Neural cell (in vitro differentiated cells): ENCODE results near the gene MYF6. TPM values are rescaled to one million over a fixed set of nuclear protein-coding genes. Genes with fewer than 3 reads are reported as not detected.

Experiments
- H2AFZ ChIP-seq: fragments of 200-600, 300-800 bp; sonication (generic), shearing (Covaris generic); 2 replicates; pipeline ENCODE4 v1.6.0; 2014; ENCODE audit warnings: low read depth, mild to moderate bottlenecking, antibody characterized with exemption, low read length, moderate library complexity
- H3F3A ChIP-seq: fragments of 200-600 bp; shearing (Covaris generic); 2 replicates; pipeline ENCODE4 v1.6.1; 2016; ENCODE audit warnings: mild to moderate bottlenecking, moderate library complexity, mixed read lengths, antibody characterized with exemption, low read length; ENCODE audit not compliant: insufficient read depth, poor library complexity, severe bottlenecking
- H3K27ac ChIP-seq: fragments of 200-600, 300-800 bp; sonication (generic), shearing (Covaris generic); 2 replicates; pipeline ENCODE4 v1.5.1; 2014; ENCODE audit warnings: mild to moderate bottlenecking, low read length, moderate library complexity
- H3K27me3 ChIP-seq: fragments of 300-800, 200-600 bp; sonication (generic), shearing (Covaris generic); 2 replicates; pipeline ENCODE4 v1.6.0; 2014; ENCODE audit warnings: mild to moderate bottlenecking, low read depth, low read length, moderate library complexity; ENCODE audit not compliant: insufficient read depth
- H3K36me3 ChIP-seq: fragments of 300-800, 200-600 bp; sonication (generic), shearing (Covaris generic); 2 replicates; pipeline ENCODE4 v1.5.1; 2014; ENCODE audit warnings: mild to moderate bottlenecking, antibody characterized with exemption, low read length, moderate library complexity; ENCODE audit not compliant: insufficient read depth
- H3K4me2 ChIP-seq: fragments of 300-800, 200-600 bp; sonication (generic), shearing (Covaris generic); 2 replicates; pipeline ENCODE4 v1.6.0; 2014; ENCODE audit warnings: mild to moderate bottlenecking, low read length
- H3K4me3 ChIP-seq: fragments of 300-800, 200-600 bp; sonication (generic), shearing (Covaris generic); 2 replicates; pipeline ENCODE4 v1.5.1; 2014; ENCODE audit warnings: mild to moderate bottlenecking, low read length, moderate library complexity
- H3K79me2 ChIP-seq: fragments of 200-600 bp; shearing (Covaris generic); replicated peaks from 2 replicates; pipeline ENCODE4 v1.6.0; 2014; ENCODE audit warnings: mild to moderate bottlenecking, low read length, moderate library complexity; ENCODE audit not compliant: insufficient read depth
- H3K9ac ChIP-seq: fragments of 300-800, 200-600 bp; sonication (generic), shearing (Covaris generic); 2 replicates; pipeline ENCODE4 v1.6.1; 2016; ENCODE audit warnings: mild to moderate bottlenecking, low read length, mixed read lengths
- H3K9me2 ChIP-seq: fragments of 200-600 bp; shearing (Covaris generic); 2 replicates; pipeline ENCODE4 v1.6.1; 2016; ENCODE audit warnings: mild to moderate bottlenecking, low read length, mixed read lengths; ENCODE audit not compliant: insufficient read depth
- H3K9me3 ChIP-seq: fragments of 200-600, 300-800 bp; sonication (generic), shearing (Covaris generic); 2 replicates; pipeline ENCODE4 v1.6.1; 2016; ENCODE audit warnings: mild to moderate bottlenecking, mixed run types, low read length, moderate library complexity, mixed read lengths
- H4K20me1 ChIP-seq: fragments of 200-600 bp; shearing (Covaris generic); 2 replicates; pipeline ENCODE4 v1.6.1; 2016; ENCODE audit warnings: mild to moderate bottlenecking, mixed run types; ENCODE audit not compliant: insufficient read depth
- EP300 ChIP-seq: fragments of 450-650 bp; conservative IDR thresholded peaks from 2 replicates; pipeline ENCODE4 v1.6.1; 2014; ENCODE audit warnings: antibody characterized with exemption, mild to moderate bottlenecking, moderate library complexity; ENCODE audit not compliant: poor library complexity, severe bottlenecking
- EZH2 ChIP-seq: fragments of 200-600, 300-800 bp; shearing (Covaris generic), sonication (generic); IDR thresholded peaks from 2 replicates; pipeline ENCODE4 v1.6.1; 2014; ENCODE audit warnings: antibody characterized with exemption, low read length, borderline replicate concordance, mild to moderate bottlenecking; ENCODE audit not compliant: insufficient read depth, poor library complexity, severe bottlenecking
- MXI1 ChIP-seq: fragments of 450-650 bp; conservative IDR thresholded peaks from 2 replicates; pipeline ENCODE4 v1.6.1; 2014; ENCODE audit warnings: antibody characterized with exemption, mild to moderate bottlenecking; ENCODE audit not compliant: poor library complexity, severe bottlenecking
- POLR2AphosphoS5 ChIP-seq: IDR thresholded peaks from 2 replicates; pipeline ENCODE4 v1.6.1; 2012
- RAD21 ChIP-seq: fragments of 450-650 bp; conservative IDR thresholded peaks from 2 replicates; pipeline ENCODE4 v1.6.1; 2014; ENCODE audit warnings: antibody characterized with exemption, mild to moderate bottlenecking, moderate library complexity
- REST ChIP-seq: IDR thresholded peaks from 2 replicates; pipeline ENCODE4 v1.6.1; 2012; ENCODE audit warnings: borderline replicate concordance
- SMC3 ChIP-seq: fragments of 450-650 bp; conservative IDR thresholded peaks from 2 replicates; pipeline ENCODE4 v1.6.1; 2014; ENCODE audit warnings: antibody characterized with exemption, mild to moderate bottlenecking, moderate library complexity; ENCODE audit not compliant: poor library complexity
- TAF1 ChIP-seq: IDR thresholded peaks from 2 replicates; pipeline ENCODE4 v1.6.1; 2012; ENCODE audit warnings: low read depth
- polyA plus RNA-seq: library from polyadenylated mRNA; depleted of rRNA; stranded (reverse); fragments of >200 nt; gene quantifications from 2 replicates; pipeline ENCODE4 v1.2.3, GENCODE V29; 2014
- TF ChIP-seq, protein P1 (sequence below): fragments of 450-650 bp; IDR thresholded peaks from 2 replicates; pipeline ENCODE4 v1.5.1; 2014; ENCODE audit warnings: antibody characterized with exemption, mild to moderate bottlenecking, moderate library complexity; ENCODE audit not compliant: poor library complexity, severe bottlenecking

Gene MYF6
- polyA plus RNA-seq, 1 donor from 2014 or later: not detected

- H2AFZ ChIP-seq: no peak overlapping the region
- no peak for TF ChIP-seq EP300
- no peak for TF ChIP-seq MXI1
- TF ChIP-seq POLR2AphosphoS5: no peak
- TF ChIP-seq, protein P1, sequence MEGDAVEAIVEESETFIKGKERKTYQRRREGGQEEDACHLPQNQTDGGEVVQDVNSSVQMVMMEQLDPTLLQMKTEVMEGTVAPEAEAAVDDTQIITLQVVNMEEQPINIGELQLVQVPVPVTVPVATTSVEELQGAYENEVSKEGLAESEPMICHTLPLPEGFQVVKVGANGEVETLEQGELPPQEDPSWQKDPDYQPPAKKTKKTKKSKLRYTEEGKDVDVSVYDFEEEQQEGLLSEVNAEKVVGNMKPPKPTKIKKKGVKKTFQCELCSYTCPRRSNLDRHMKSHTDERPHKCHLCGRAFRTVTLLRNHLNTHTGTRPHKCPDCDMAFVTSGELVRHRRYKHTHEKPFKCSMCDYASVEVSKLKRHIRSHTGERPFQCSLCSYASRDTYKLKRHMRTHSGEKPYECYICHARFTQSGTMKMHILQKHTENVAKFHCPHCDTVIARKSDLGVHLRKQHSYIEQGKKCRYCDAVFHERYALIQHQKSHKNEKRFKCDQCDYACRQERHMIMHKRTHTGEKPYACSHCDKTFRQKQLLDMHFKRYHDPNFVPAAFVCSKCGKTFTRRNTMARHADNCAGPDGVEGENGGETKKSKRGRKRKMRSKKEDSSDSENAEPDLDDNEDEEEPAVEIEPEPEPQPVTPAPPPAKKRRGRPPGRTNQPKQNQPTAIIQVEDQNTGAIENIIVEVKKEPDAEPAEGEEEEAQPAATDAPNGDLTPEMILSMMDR: no peak
- TF ChIP-seq SMC3: no peak
- no peak for TF ChIP-seq REST
- no peak for TF ChIP-seq RAD21
- TF ChIP-seq TAF1: no peak
- no peak for TF ChIP-seq EZH2
- no peak overlapping the region for H3K9ac ChIP-seq
- no peaks in the 10 kb centered on the region for H3K9me2 ChIP-seq
- H3F3A ChIP-seq: no peaks in the 10 kb centered on the region
- no peaks in the 10 kb centered on the region for H3K9me3 ChIP-seq
- no peaks in the 10 kb centered on the region for H3K36me3 ChIP-seq
- H3K27ac ChIP-seq: no peak overlapping the region
- peak overlapping the region; percentile 57 for H3K4me3 ChIP-seq
- H3K4me2 ChIP-seq: no peak overlapping the region
- no peaks in the 10 kb centered on the region for H4K20me1 ChIP-seq
- peaks cover 41% of the 10 kb centered on the region for H3K27me3 ChIP-seq
- H3K79me2 ChIP-seq: no peaks in the 10 kb centered on the region
Measured at GRCh38 chr12:80707830-80708258, 410 bp downstream of the MYF6 start.

DNA sequence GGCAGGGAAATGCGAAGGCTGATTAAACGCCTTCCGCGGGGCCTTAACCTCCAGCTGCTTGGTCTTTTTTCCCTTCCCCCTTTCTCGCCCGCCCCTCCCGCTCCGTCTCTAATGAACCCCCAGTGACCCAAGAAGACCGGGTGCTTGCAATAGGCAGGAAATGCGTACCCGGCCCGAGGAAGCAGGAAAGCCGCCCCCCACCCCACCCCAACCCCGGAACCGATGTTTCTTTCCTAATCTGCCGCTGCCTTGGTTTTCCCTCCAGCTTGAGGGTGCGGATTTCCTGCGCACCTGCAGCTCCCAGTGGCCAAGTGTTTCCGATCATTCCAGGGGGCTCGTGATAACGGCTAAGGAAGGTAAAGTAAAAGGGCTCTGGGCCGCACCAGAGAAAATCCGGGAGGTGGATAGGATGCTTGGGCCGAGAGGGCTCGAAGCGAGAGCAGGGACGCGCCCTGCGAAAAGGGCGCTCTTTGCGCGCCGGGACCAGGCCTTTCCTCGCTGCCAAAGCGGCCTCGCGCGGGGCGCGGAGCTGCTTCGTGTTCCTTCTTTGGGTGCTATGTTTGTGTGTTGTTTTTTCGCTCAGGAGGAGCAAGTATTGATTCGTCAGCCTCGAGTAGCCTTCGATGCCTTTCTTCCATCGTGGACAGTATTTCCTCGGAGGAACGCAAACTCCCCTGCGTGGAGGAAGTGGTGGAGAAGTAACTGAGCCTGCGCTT, 983 bp downstream of the MYF6 start:
- Histone ChIP-seq H3F3A (no peaks in the 10 kb centered on the region), H2AFZ (no peak overlapping the region), H3K9me3 (no peaks in the 10 kb centered on the region), H4K20me1 (no peaks in the 10 kb centered on the region), H3K9ac (no peak overlapping the region), H3K79me2 (no peaks in the 10 kb centered on the region), H3K4me3 (peak overlapping the region; percentile 57), H3K27me3 (peaks cover 41% of the 10 kb centered on the region), H3K27ac (no peak overlapping the region), H3K36me3 (no peaks in the 10 kb centered on the region), H3K4me2 (no peak overlapping the region), H3K9me2 (no peaks in the 10 kb centered on the region)
- TF ChIP-seq, protein P1: no peak
- TF ChIP-seq EZH2: no peak
- TF ChIP-seq EP300: no peak
- TF ChIP-seq POLR2AphosphoS5: no peak
- no peak for TF ChIP-seq RAD21
- no peak for TF ChIP-seq REST
- TF ChIP-seq SMC3: no peak
- no peak for TF ChIP-seq TAF1
- TF ChIP-seq MXI1: no peak
